ENCODE measurements around the gene BEX4.
A peak's percentile ranks its signal among the peaks of the same experiment; 100 is the strongest.

Gene BEX4

GRCh38 chrX:103248553-103248952 is 33.6 kb downstream of the BEX4 start:
- H3K4me3 ChIP-seq (ENCODE audit: low read length) = no peak overlapping the region
- peaks cover 16% of the 10 kb centered on the region for H3K36me3 ChIP-seq (ENCODE audit: insufficient read depth, low read length)
- H3K27me3 ChIP-seq (ENCODE audit: insufficient read depth, low read length) = no peaks in the 10 kb centered on the region
- H3K27ac ChIP-seq (ENCODE audit: low read depth, low read length) = no peak overlapping the region
- no peak overlapping the region for H3K9ac ChIP-seq (ENCODE audit: low read depth, low read length)
- H3K9me3 ChIP-seq (ENCODE audit: insufficient read depth, low read depth, low read length) = no peaks in the 10 kb centered on the region
- peaks cover 6% of the 10 kb centered on the region; the same call in 1 of the 2 replicates for H3K4me1 ChIP-seq (ENCODE audit: insufficient read depth, low read length)

DNA sequence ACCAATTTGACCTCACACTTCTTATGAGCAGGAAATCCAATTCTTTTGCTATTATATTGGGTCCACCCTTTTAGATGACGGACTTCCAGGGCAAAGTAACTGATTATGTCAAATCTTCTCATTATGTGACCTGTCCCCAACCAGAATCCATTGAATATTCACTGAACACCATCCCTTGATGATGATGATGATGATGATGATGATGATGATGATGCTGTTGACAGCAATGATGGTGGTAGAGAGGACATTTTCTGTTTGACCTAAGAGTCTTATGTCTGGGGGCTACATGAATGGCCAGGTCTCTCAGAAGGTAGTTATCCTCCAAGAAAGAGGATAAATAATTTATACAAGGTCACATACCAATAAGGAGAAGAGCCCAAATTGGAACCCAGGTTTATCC is 34.9 kb downstream of the BEX4 start:
- H3K4me1 ChIP-seq (ENCODE audit: insufficient read depth, low read length) = peaks cover 6% of the 10 kb centered on the region; the same call in 1 of the 2 replicates
- no peaks in the 10 kb centered on the region for H3K9me3 ChIP-seq (ENCODE audit: insufficient read depth, low read depth, low read length)
- H3K4me3 ChIP-seq (ENCODE audit: low read length) = no peak overlapping the region
- H3K9ac ChIP-seq (ENCODE audit: low read depth, low read length) = no peak overlapping the region
- no peaks in the 10 kb centered on the region for H3K27me3 ChIP-seq (ENCODE audit: insufficient read depth, low read length)
- 100% methylated on average over 1 of the region's 1 CpG for WGBS
- H3K36me3 ChIP-seq (ENCODE audit: insufficient read depth, low read length) = peaks cover 17% of the 10 kb centered on the region
- no peak overlapping the region for H3K27ac ChIP-seq (ENCODE audit: low read depth, low read length)

- no peak overlapping the region for H3K27ac ChIP-seq (ENCODE audit: low read depth, low read length)
- H3K9ac ChIP-seq (ENCODE audit: low read depth, low read length) = no peak overlapping the region
- peaks cover 13% of the 10 kb centered on the region for H3K4me1 ChIP-seq (ENCODE audit: insufficient read depth, low read length)
- H3K4me3 ChIP-seq (ENCODE audit: low read length) = no peak overlapping the region
- H3K9me3 ChIP-seq (ENCODE audit: insufficient read depth, low read depth, low read length) = no peaks in the 10 kb centered on the region
- WGBS = 89% methylated on average over 4 of the region's 5 CpGs
- peaks cover 17% of the 10 kb centered on the region for H3K36me3 ChIP-seq (ENCODE audit: insufficient read depth, low read length)
- H3K27me3 ChIP-seq (ENCODE audit: insufficient read depth, low read length) = no peaks in the 10 kb centered on the region
These were observed 36.1 kb downstream of the BEX4 start for GRCh38 chrX:103250977-103251376.

GRCh38 chrX:103253608-103254007 is 38.7 kb downstream of the BEX4 start:
- peak overlapping the region; percentile 97; the same call in 1 of the 2 replicates for H3K27ac ChIP-seq (ENCODE audit: low read depth, low read length)
- no peaks in the 10 kb centered on the region for H3K9me3 ChIP-seq (ENCODE audit: insufficient read depth, low read depth, low read length)
- peak overlapping the region; percentile 94 for H3K4me3 ChIP-seq (ENCODE audit: low read length)
- peak overlapping the region; percentile 94; the same call in 1 of the 2 replicates for H3K9ac ChIP-seq (ENCODE audit: low read depth, low read length)
- WGBS = 40% methylated on average over 7 of the region's 8 CpGs
- H3K36me3 ChIP-seq (ENCODE audit: insufficient read depth, low read length) = peaks cover 17% of the 10 kb centered on the region
- H3K27me3 ChIP-seq (ENCODE audit: insufficient read depth, low read length) = no peaks in the 10 kb centered on the region
- peaks cover 14% of the 10 kb centered on the region for H3K4me1 ChIP-seq (ENCODE audit: insufficient read depth, low read length)

DNA sequence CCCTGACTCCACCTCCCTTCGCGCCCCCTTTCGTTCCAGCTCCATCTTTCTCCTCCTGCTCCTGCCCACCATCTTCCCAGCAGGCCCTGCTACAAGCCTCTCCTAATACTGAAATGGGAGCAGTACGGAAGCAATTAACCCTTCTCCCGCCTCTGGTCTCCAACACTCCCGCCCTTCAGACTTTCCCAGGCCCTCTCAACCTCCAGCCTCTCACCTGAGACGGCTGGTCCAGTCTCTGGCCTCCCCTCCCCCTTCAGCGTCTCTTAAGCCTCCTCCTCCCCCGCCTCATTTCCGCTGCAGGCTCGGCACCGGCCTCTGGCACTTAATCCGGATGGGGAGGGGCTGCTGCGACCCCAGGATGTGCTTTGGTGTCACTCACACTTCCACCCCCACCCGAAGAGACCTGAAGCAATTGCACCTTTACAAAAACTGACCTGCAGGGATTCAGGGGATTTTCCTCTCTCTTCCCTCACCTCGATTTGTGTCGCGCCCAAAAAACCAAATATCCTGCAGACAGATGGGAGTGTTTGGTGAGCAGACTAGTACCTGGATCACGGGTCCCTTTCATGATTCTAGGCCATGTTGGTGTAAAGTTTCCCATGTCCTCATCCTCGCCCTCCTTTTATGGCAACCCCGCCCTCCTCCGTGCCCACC is 39.4 kb downstream of the BEX4 start:
- Histone ChIP-seq H3K36me3 (ENCODE audit: insufficient read depth, low read length) (peaks cover 17% of the 10 kb centered on the region), H3K9ac (ENCODE audit: low read depth, low read length) (peak overlapping the region; percentile 94), H3K4me1 (ENCODE audit: insufficient read depth, low read length) (peaks cover 14% of the 10 kb centered on the region), H3K9me3 (ENCODE audit: insufficient read depth, low read depth, low read length) (no peaks in the 10 kb centered on the region), H3K27ac (ENCODE audit: low read depth, low read length) (peak overlapping the region; percentile 97), H3K4me3 (ENCODE audit: low read length) (peak overlapping the region; percentile 94), H3K27me3 (ENCODE audit: insufficient read depth, low read length) (no peaks in the 10 kb centered on the region)
- WGBS = under 1% methylated on average over 19 of the region's 22 CpGs

DNA sequence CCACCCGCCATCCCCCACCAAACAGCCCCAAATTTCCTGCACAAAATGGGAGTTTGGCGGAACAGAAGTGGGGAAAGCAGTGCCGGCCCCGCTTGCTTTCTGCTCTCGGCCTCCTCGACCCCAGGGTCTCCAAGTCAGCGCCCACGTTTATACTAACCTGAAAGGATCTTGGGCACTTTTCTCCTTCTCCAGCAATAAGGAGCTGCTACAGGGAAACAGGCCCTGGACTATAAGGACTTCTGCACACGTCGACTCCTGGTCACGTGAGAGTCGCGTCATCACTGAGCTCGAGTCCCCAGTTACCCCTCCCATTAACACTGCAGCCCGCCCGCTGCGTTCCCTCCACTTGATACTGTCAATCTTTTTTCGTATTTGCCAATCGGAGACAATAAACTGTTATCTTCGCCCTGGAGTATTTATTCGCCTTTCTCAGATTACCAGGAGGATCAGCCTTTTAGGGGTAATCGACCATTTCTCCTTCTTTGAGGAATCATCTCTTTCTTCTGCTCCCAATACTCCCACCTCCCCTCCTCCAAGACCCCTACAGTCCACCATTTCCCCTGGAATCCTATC is 40.1 kb downstream of the BEX4 start, which contains the start of gene TCEAL8:
TSS of gene TCEAL8 (minus strand) at position 235 of the 573 bp plus-strand sequence. CDS start 1,176 bp downstream, outside the sequence.
- Histone ChIP-seq H3K4me1 (ENCODE audit: insufficient read depth, low read length) (peaks cover 14% of the 10 kb centered on the region), H3K9me3 (ENCODE audit: insufficient read depth, low read depth, low read length) (no peaks in the 10 kb centered on the region), H3K9ac (ENCODE audit: low read depth, low read length) (peak within 1 kb of the TSS; percentile 94), H3K27ac (ENCODE audit: low read depth, low read length) (peak within 1 kb of the TSS; percentile 97), H3K36me3 (ENCODE audit: insufficient read depth, low read length) (peaks cover 17% of the 10 kb centered on the region), H3K4me3 (ENCODE audit: low read length) (peak within 1 kb of the TSS; percentile 94), H3K27me3 (ENCODE audit: insufficient read depth, low read length) (no peaks in the 10 kb centered on the region)
- under 1% methylated on average over 22 of the region's 22 CpGs for WGBS

GRCh38 chrX:103256651-103257050 is 41.7 kb downstream of the BEX4 start:
- peaks cover 14% of the 10 kb centered on the region for H3K4me1 ChIP-seq (ENCODE audit: insufficient read depth, low read length)
- no peak overlapping the region for H3K9ac ChIP-seq (ENCODE audit: low read depth, low read length)
- H3K27me3 ChIP-seq (ENCODE audit: insufficient read depth, low read length) = no peaks in the 10 kb centered on the region
- no peak overlapping the region for H3K4me3 ChIP-seq (ENCODE audit: low read length)
- no peak overlapping the region for H3K27ac ChIP-seq (ENCODE audit: low read depth, low read length)
- H3K9me3 ChIP-seq (ENCODE audit: insufficient read depth, low read depth, low read length) = no peaks in the 10 kb centered on the region
- H3K36me3 ChIP-seq (ENCODE audit: insufficient read depth, low read length) = peaks cover 17% of the 10 kb centered on the region

- Histone ChIP-seq H3K4me3 (ENCODE audit: low read length) (no peak overlapping the region), H3K27ac (ENCODE audit: low read depth, low read length) (no peak overlapping the region), H3K9me3 (ENCODE audit: insufficient read depth, low read depth, low read length) (no peaks in the 10 kb centered on the region), H3K27me3 (ENCODE audit: insufficient read depth, low read length) (no peaks in the 10 kb centered on the region), H3K9ac (ENCODE audit: low read depth, low read length) (no peak overlapping the region), H3K4me1 (ENCODE audit: insufficient read depth, low read length) (peaks cover 9% of the 10 kb centered on the region), H3K36me3 (ENCODE audit: insufficient read depth, low read length) (peaks cover 4% of the 10 kb centered on the region)
These were observed 43.4 kb downstream of the BEX4 start for GRCh38 chrX:103258275-103258674.
